Activated CD8-positive, alpha-beta memory T cell treated with anti-CD3 and anti-CD28 coated beads, Interleukin-2, amount 50 U/mL, for 24 hours (primary cell): ENCODE data around the gene CELSR1.

Experiments used
- DNase-seq: peaks from one replicate; pipeline ENCODE4 v3.0.0-alpha.2; 2020; ENCODE audit errors: extremely low read depth

The CELSR1 gene

GRCh38 chr22:46574993-46575910, 37.8 kb upstream of the CELSR1 start:
- no peak for DNase-seq

- no peak for DNase-seq
Observed at GRCh38 chr22:46574438-46574992, 37.1 kb upstream of the CELSR1 start.

DNA sequence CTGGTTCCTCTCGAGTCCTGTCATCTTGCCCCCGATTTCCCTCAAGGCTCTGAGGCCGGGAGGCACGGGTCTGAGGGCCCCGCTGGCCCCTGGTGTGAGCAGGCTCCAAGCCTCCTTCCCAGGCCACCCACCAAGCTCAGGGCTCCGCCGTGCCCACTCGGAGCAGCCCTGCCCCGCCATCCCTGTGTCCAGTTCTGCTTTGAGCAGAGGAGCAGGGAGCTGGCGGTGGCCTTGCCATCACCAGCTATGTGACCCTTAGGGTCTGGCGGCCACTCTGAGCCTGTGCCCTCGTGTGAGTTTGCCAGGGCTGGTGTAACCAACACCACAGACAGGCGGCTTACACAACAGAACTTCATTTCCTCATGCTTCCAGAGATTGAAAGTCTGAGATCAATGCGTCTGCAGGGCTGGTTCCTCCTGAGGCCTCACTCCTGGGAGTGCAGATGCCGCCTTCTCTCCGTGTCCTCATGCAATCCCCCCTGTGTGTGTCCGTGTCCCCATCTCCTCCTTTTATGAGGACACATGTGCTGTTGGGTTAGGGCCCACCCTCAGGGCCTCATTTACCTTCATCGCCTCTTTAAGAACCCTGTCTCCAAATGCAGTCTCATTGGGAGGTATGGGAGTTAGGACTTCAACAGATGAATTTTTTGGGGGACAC, 36.5 kb upstream of the CELSR1 start:
- no peak for DNase-seq

- DNase-seq = no peak
Observed at GRCh38 chr22:46572911-46573780, 35.7 kb upstream of the CELSR1 start.

DNA sequence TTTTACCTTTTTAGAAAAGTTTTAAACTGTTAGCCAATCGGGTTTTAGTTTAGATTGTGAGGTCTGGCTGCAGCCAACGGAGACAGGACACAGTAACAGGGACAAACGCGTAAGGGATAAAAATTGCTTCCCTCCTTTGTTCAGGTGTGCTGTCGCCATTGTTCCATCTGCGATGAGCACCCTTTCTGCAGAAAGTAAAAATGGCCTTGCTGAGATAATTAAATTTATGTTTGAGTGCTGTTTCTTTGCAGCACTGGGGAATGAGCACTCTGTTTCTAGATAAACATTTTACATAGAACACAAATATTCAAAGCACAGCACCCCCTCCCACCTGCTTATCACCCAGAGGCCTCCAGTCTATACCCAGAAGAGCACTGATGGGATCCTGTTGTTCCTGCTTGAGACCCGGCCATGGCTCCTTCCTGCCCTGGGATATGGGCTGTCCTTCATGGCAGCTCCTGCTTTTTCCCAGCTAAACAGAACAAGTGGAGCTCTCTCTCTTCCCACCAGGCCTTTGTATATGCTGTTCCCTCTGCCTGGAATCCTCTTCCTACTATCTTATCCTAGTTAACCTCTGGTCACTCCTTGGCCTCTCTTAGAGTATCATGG, 34.3 kb upstream of the CELSR1 start:
- no peak for DNase-seq

- no peak for DNase-seq
Observed at GRCh38 chr22:46569848-46570695, 32.7 kb upstream of the CELSR1 start.

GRCh38 chr22:46569055-46569847, 31.8 kb upstream of the CELSR1 start:
- DNase-seq = no peak

DNA sequence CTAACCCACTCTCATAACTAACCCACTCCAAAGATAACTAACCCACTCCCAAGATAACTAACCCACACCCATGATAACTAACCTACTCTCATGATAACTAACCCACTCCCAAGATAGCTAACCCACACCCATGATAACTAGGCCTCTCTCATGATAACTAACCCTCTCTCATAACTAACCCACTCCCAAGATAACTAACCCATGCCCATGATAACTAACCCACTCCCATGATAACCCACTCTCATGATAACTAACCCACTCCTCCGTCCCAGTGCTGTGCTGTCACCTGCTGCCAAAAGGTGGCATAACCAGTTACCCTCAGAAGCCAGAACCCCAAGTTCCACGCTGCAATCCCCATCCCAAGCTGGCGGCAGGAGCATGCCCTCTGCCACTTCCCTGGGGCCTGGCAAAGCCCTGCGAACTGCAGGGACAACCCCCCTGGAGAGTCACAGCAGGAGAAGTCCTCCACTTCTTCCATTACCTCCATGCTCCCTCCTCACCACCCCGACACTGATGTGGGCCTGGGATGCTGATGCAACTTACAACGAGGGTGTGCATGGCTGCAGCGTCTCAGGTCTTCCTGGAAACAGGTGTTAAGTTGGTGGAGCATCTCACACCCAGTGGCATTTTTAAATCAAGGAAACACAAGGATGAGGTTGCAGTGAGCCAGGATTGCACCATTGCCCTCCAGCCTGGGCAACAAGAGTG, 30.8 kb upstream of the CELSR1 start:
- DNase-seq = no peak

DNA sequence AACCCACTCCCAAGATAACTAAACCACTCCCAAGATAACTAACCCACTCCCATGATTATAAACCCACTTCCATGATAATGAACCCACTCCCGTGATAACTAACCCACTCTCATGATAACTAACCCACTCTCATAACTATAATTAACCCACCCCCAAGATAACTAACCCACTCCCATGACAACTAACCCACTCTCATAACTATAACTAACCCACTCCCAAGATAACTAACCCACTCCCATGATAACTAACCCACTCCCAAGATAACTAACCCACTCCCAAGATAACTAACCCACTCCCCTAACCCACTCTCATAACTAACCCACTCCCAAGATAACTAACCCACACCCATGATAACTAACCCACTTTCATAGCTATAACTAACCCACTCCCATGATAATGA, 30.1 kb upstream of the CELSR1 start:
- DNase-seq = no peak

DNA sequence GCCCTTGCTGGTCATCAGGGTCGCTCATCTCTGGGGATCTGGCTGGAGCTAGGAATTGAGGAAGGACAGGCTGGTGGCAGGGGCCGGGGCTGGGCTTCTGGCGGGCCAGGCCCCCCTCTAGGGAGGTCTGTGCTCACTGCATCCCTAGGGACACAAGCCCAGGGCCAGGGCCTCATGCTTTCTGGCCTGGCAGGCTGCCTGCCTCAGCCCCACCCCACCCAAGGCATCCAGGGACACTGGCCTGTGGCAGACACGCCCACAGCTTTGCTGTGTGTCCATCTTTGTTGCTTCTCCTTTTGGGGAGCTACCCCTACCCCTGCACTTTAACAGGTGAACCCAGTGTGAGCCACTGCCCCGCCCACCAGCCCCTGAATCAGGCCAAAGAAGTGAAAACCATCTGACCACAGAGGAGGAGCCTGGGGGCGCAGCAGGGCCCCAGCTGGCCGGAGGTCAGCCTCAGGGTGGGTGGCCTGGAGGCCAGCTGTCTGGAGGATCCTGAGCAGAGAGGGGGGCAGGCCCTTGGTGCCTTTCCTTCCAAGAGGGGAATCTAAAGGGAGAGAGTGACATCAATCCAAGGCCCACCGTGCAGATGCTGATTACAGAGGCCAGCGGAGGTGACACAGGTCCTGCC, 26.8 kb upstream of the CELSR1 start:
- no peak for DNase-seq

DNA sequence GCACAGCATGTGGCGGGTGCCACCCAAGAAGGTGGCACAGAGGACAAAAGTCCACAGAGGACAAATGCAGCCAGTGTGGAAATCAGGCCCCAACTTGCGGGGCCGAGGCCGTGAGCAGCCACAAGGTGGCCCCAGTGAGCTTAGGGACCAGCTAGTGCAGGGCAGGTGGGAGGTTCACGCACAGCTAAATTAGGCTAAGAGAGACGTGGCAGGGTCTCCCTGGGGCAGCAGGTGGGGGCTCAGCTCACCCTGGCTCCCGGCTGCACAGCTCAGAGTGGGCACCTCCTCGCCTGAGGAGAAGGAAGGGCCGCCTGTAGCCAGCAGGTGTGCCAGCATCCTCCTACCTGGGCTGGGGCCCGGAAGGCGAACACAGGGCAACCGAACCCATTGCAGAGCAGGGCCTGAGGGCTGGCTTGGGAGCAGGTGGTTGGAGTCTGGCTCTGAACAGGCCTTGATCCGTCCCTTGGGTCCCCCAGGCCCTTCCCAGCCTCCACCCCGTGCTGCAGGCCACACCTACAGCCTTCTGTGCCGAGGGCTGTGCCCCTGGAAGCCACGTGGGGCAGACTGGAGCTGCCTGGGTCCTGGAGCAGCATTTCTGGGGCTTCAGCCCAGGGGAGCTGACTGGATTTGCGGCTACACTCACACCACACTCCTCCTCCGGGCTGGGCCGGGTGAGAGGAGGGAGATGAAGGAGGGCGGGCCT, 26.1 kb upstream of the CELSR1 start:
- peak; percentile 35 for DNase-seq

DNA sequence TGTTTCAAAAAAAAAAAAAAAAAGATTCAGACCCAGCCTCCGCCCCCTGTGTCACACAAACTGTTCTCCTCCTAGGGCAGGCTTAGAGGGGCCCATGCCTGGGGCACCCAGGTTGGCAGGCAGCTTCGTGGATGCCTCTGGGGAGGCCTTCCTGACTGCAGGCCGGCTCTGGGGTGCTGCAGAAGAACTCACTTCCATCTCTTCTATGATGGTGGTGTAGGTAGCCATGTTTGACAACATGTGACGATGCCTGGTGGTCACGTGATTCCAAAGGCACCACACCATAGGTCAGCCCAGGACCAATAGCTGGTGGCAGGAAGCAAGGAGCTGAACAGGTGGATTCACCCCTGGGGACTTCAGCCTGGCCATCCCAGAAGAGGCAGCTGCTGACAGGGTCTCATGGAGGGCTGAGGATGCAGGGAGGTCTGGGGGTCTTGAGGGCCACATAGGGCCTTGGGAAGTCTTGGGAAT, 24.1 kb upstream of the CELSR1 start:
- no peak for DNase-seq

DNA sequence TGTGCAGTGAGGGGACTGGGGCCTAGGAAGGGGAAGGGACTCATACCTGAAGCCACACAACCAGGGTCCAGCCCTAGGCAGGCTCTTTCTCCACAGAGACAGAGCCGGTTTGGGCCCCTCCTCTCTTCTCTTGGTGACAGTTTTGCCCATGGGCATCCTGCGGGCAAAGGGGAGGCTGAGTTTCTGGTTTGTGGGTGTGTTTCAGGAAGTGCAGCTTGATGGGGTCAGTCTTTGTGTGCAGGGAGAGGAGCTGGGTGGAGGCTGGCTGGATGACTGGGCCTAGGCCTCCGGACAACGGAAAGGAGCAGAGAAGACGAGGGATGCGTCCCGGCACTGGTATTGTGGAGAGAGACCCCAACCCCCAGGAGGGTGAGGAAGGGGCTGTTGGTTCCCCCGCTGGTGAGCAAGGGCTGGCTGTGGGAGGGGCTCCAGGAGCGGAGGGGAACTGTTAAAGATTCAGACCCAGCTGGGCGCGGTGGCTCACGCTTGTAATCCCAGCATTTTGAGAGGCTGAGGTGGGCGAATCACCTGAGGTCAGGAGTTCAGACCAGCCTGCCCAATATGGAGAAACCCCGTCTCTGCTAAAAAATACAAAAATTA, 23.4 kb upstream of the CELSR1 start:
- no peak for DNase-seq

DNA sequence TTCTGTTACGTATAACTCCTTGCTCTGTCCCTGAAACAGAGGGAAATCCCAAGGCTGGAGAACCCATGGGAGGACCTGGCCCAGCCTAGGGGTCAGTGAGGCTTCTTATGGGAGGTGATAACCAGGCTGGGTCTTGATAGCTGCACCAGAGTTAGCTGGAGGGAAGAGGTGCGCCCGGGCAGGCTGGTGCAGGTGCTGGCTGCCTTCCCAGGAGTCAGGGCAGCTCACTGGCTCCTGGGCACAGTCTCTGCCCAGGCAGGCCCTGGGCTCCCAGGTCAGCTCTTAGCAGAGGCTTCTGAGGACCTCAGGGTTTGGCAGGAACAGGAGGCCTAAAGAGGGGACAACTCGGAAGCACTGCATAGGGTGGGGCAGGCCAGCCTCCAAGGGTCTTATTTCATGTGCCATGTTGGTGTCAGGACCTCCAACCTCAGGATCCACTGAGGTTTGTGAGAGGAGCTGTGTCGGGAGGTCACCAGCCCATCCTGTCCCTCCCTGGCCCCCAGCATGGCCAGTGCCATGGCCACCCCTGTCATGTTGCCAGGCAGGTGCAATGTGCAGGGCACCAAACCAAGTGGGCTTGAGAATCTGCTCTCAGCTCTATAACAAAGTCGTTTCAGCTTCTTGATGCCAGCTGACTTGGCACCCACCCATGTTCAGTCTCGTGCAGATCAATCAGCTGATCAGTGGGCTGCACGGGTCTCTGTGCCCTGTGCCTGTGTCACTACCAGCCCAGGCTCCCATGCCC, 20.5 kb upstream of the CELSR1 start:
- DNase-seq = no peak

GRCh38 chr22:46556775-46557174, 19.4 kb upstream of the CELSR1 start:
- no peak for DNase-seq

DNA sequence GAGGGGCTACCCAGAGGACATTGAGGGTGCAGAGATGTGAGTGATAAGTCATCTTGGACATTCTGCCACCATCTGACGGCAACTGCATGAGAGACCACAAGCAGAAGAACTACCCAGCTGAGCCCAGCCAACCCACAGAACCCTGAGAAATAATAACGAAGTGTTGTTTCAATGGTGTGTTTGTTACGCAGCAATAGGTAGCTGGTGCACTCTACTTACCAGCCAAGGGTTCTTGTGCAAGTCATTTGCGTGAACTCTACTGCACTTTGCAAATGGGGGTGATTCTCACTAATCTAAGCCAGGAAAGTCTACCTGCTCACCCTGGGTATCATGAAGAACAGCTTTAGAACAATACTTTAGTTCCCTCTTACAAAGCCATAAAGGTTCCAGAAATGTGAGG, 15.8 kb upstream of the CELSR1 start:
- DNase-seq = no peak

- DNase-seq = no peak
Observed at GRCh38 chr22:46551996-46552395, 14.6 kb upstream of the CELSR1 start.
